HCEC 1CT (cell line): ENCODE results near the gene C5orf63.
"Not testable (repeated sequence)": the region's sequence is repeated elsewhere in the genome, so short reads cannot be mapped to it uniquely, and the experiment has no call there.

ENCODE experiments used
- DNase-seq: peaks from one replicate; pipeline ENCODE4 v3.0.0-alpha.2; 2017

Gene C5orf63

GRCh38 chr5:127074466-127074865 is 1.2 kb upstream of the C5orf63 start:
- DNase-seq = no peak

GRCh38 chr5:127070243-127070642 is 3.1 kb downstream of the C5orf63 start:
- no peak for DNase-seq

- DNase-seq = peak; percentile 43
Measured at GRCh38 chr5:127068493-127069214, 4.6 kb downstream of the C5orf63 start.

GRCh38 chr5:127066721-127067120 is 6.6 kb downstream of the C5orf63 start:
- no peak for DNase-seq

- DNase-seq = no peak
Measured at GRCh38 chr5:127064253-127064840, 9.0 kb downstream of the C5orf63 start.

- no peak for DNase-seq
Measured at GRCh38 chr5:127063257-127063913, 9.9 kb downstream of the C5orf63 start.

GRCh38 chr5:127061956-127062355 is 11.3 kb downstream of the C5orf63 start:
- no peak for DNase-seq

- no peak for DNase-seq
Measured at GRCh38 chr5:127061537-127061936, 11.8 kb downstream of the C5orf63 start.

- DNase-seq = no peak
Measured at GRCh38 chr5:127060470-127060985, 12.8 kb downstream of the C5orf63 start.

- no peak for DNase-seq
Measured at GRCh38 chr5:127056896-127057295, 16.4 kb downstream of the C5orf63 start.

- DNase-seq = no peak
Measured at GRCh38 chr5:127055880-127056653, 17.2 kb downstream of the C5orf63 start.

GRCh38 chr5:127053551-127053950 is 19.8 kb downstream of the C5orf63 start:
- DNase-seq = not testable (repeated sequence)

- no peak for DNase-seq
Measured at GRCh38 chr5:127053049-127053448, 20.3 kb downstream of the C5orf63 start.

- DNase-seq = no peak
Measured at GRCh38 chr5:127051591-127051990, 21.7 kb downstream of the C5orf63 start.

- DNase-seq = no peak
Measured at GRCh38 chr5:127046343-127047072, 26.8 kb downstream of the C5orf63 start.

- DNase-seq = peak; percentile 50
Measured at GRCh38 chr5:127042593-127042992, 30.7 kb downstream of the C5orf63 start.

GRCh38 chr5:127041571-127041970 is 31.7 kb downstream of the C5orf63 start:
- DNase-seq = peak; percentile 55

GRCh38 chr5:127040796-127041520 is 32.3 kb downstream of the C5orf63 start:
- no peak for DNase-seq

- no peak for DNase-seq
Measured at GRCh38 chr5:127038550-127038949, 34.8 kb downstream of the C5orf63 start.

- peak; percentile 17 for DNase-seq
Measured at GRCh38 chr5:127031863-127032232, 41.5 kb downstream of the C5orf63 start.

- no peak for DNase-seq
Measured at GRCh38 chr5:127031147-127031862, 42.0 kb downstream of the C5orf63 start.
